Measurements from ENCODE around the gene ZNF212.

GRCh38 chr7:149202831-149203231, 36.6 kb upstream of the ZNF212 start:
- no peak for TF ChIP-seq CTCF (conservative IDR thresholded peaks at IDR 0.05; ENCODE audit: low read length)
- no peak for TF ChIP-seq EZH2phosphoT487 (IDR thresholded peaks at IDR 0.05; ENCODE audit: borderline replicate concordance)

All from Loucy (cell line).